HG03095 (cell line): Measurements from ENCODE around the gene PWWP2A.
"Not testable (repeated sequence)": the region's sequence is repeated elsewhere in the genome, so short reads cannot be mapped to it uniquely, and the experiment has no call there.

Source experiments
- ATAC-seq: cut with Tn5 transposase; IDR thresholded peaks from one replicate; pipeline ENCODE4 v1.9.1; 2021; ENCODE audit warnings: moderate library complexity; ENCODE audit not compliant: unreplicated experiment

Gene PWWP2A

DNA sequence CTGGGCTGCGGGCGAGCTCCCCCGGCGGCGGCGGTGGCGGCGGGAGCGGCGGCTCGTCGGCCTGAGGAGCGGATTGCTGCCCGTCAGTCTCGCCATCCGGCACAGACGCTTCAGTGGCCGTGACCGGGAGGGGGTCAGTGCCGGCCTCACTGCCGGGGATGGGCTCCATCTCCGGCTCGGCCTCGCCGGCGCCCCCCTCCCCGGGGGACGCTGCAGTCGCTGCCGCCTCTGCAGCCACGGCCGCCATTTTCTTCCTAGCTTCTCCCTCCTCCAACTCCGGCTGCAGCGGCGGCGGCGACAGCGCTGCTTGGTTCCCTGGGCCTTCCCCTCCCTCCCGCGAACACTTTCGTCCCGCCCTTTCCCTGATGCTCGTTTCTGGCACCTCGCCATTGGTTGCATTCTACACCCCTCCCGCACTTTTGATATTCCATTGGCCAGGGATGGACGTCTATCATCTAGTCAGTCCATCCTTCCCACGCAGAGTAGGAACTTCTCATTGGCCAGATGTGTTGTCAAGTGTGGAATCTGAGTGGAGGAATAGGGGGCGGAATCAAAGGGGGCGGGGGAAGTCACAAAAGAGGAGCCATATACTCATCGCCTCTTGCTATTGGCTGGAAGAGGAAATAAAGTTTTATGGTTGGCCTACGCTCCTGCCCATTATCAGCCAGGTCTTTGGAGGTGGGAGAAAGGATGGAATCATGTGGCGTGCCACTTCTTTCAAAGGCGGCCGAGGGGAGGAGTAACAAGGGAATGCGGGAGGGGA lies at the start of gene PWWP2A:
Gene PWWP2A (minus strand): TSS at position 309 of the 763 bp plus-strand sequence. CDS start 62 bp downstream, at position 247.
- ATAC-seq = peak; percentile 90

DNA sequence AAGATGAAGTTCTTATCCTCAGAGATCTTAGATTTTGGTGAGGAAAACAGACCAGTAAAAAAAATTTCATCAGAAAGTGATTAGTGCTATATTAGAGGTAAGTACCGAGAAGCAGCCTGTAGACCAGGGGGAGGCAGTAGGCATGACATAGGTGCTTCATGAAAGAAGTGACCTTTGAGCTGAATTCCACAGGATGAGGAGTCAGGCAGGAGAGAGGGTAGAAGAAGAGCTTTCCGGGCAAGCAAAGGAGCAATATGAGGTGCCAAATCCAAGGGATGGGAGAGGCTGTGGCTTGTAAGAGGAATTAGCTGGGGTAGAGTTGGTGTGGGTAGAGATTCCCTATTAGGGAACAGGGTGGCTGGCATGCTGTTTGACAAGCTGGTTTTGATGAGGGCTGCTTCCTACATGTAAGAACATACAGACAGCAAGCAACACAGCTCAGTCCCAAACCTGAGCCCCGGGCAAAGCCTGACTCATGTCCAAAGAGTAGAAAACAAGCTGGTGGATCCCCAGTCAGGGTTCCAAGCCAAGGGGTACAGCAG lies 48.4 kb upstream of the PWWP2A start:
- no peak for ATAC-seq

- no peak for ATAC-seq
Measured at GRCh38 chr5:160166973-160167623, 47.8 kb upstream of the PWWP2A start.

GRCh38 chr5:160166069-160166972 lies 47.1 kb upstream of the PWWP2A start:
- ATAC-seq = no peak

DNA sequence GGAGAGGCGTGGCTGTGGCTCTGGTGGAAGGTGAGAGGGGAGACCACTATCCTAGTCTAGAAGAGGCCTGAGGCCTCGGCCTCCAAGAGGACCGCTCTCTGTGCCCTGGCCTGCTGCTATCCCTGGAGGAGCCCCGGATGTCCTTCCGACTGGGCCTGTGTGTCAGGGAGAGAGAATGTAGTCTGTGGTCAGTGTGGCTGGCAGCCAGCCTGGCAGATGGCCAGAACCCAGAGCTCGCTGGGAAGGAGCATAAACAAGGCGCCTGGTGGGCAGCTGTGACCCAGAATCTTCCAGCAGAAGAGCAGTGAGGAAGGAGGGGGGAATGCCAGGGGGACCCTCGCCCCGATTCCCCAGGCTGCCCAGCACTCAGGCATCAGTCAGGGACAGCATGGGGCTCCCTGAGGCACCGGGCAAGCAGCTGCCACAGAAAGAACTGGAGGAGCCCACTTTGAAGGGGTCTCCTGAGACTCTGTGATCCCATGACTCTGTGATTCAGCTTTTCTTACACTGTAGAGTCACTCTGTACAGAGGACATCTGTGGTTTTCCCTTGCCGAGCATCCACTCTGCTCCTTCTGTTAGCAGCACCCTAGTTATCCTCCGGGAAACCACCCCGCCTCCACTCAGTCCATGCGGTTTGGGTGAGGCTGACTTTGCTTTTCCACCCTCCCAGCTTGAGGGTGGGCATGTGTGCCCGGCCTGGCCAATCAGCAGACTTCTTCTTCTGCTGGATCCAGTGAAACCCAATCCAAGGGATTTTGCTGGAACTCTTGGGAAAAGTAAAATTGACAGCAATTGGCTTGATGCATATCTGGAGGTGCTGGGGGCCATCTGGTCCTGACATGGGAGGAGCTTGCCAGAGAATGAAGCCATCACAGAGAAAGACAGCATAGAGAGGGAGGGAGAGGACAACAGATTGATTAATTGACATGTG lies 46.2 kb upstream of the PWWP2A start:
- ATAC-seq = no peak

DNA sequence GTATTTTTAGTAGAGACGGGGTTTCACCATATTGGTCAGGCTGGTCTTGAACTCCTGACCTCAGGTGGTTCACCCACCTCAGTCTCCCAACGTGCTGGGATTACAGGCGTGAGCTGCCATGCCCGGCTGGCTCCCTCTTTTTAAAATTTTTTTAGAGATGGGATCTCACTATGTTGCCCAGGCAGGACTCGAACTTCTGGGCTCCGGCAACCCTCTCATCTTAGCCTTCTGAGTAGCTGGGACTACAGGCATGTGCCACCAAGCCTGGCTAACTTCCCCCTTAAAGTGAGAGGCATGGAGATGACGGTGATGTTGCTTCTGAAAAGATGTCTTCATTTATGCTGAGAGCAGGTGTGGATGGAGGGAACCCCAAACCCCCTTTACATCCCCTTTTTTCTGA lies 43.7 kb upstream of the PWWP2A start:
- ATAC-seq = no peak

- ATAC-seq = no peak
Measured at GRCh38 chr5:160161626-160162025, 42.4 kb upstream of the PWWP2A start.

DNA sequence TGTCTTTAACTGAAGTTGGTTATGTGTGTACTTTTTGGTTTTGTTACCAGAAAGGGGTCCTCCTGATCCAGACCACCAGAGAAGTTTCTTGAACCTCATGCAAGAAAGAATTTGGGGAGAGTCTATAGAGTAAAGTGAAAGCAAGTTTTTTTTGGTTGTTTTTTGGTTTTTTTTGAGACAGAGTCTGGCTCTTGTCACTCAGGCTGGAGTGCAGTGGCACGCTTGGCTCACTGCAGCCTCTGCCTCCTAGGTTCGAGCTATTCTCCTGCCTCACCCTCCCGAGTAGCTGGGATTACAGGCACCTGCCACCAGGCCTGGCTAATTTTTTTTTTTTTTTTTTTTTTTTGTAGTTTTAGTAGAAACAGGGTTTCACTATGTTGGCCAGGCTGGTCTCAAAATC lies 41.6 kb upstream of the PWWP2A start:
- not testable (repeated sequence) for ATAC-seq

GRCh38 chr5:160159991-160160792 lies 40.9 kb upstream of the PWWP2A start:
- ATAC-seq = peak; percentile 64

DNA sequence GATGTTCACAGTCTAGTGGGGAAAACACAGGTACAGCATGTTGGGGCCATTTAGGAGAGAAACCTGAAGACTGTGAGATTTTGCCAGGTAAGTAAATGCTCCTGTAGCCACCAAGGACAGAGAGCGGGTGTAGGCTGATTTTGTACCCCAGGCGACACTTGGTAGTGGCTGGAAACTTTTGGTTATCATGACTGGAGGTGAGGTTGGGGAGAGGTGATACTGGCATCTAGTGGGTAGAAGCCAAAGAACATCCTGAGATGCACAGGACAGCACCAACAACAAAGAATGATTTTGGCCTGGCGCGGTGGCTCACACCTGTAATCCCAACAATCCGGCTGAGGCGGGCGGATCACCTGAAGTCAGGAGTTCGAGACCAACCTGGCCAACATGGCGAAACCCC lies 38.8 kb upstream of the PWWP2A start:
- ATAC-seq = no peak

GRCh38 chr5:160155017-160155750 lies 35.9 kb upstream of the PWWP2A start:
- ATAC-seq = no peak

GRCh38 chr5:160152901-160153300 lies 33.7 kb upstream of the PWWP2A start:
- no peak for ATAC-seq

DNA sequence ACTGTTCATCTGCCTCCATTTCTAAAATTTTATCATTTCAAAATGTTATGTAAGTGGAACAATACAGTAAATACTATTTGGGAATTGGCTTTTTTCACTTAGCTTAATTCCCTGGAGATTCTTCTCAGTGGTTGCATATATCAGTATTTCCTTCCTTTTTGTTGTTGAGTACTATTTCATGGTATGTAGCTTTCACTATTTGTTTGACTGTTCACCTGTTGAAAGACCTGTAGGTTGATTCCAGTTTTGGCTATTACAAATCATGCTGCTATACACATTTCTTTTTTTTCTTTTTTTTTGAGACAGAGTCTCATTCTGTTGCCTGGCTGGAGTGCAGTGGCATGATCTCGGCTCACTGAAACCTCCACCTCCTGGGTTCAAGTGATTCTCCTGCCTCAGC lies 33.0 kb upstream of the PWWP2A start:
- ATAC-seq = peak; percentile 79

DNA sequence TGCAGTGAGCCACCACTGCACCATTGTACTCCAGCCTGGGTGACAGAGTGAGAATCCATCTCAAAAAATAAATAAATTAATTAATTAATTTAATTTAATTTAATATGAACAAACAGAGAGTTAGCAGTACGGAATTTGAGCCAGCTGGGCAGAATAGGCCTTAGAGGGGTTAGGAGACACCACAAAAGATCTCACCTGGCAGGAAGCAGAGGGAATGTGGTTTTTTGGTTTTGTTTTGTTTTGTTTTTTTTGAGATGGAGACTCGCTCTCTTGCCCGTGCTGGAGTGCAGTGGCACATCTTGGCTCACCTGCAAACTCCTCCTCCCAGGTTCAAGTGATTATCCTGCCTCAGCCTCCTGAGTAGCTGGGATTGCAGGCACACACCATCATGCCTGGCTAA lies 31.8 kb upstream of the PWWP2A start:
- ATAC-seq = no peak

- ATAC-seq = no peak
Measured at GRCh38 chr5:160150381-160150780, 31.1 kb upstream of the PWWP2A start.

- ATAC-seq = not testable (repeated sequence)
Measured at GRCh38 chr5:160144436-160144835, 25.2 kb upstream of the PWWP2A start.

- ATAC-seq = no peak
Measured at GRCh38 chr5:160134332-160134731, 15.1 kb upstream of the PWWP2A start.

- no peak for ATAC-seq
Measured at GRCh38 chr5:160133918-160134304, 14.7 kb upstream of the PWWP2A start.
